Uterus (tissue), 4 donors: ENCODE data around the gene LRRC25. TPM values are rescaled to one million over a fixed set of nuclear protein-coding genes. Genes with fewer than 3 reads are reported as not detected.
A peak's percentile ranks its signal among the peaks of the same experiment; 100 is the strongest.

Experiments used
- DNase-seq, 2 donors: peaks; one replicate each; pipeline ENCODE4 v3.0.0-alpha.2; 2019 to 2020
- H3K27ac ChIP-seq, 2 donors: fragments of 200-600 bp; sonication (generic); 1 replicate in 1 of 2; 2 replicates in 1 of 2; pipeline ENCODE4 v1.5.1; 2016 to 2018
- H3K27me3 ChIP-seq, 2 donors: fragments of 200-600 bp; sonication (generic); one replicate each; pipeline ENCODE4 v1.5.1; 2018 to 2019; ENCODE audit warnings: control low read depth in 1 of 2
- H3K36me3 ChIP-seq, 2 donors: fragments of 200-600 bp; sonication (generic); one replicate each; pipeline ENCODE4 v1.5.1; 2019; ENCODE audit warnings: control low read depth in 1 of 2
- H3K4me1 ChIP-seq, 2 donors: fragments of 200-600 bp; sonication (generic); one replicate each; pipeline ENCODE4 v1.5.1; 2018 to 2019; ENCODE audit warnings: control low read depth in 1 of 2
- H3K4me3 ChIP-seq, 2 donors: fragments of 200-600 bp; sonication (generic); 1 replicate in 1 of 2; 2 replicates in 1 of 2; pipeline ENCODE4 v1.5.1; 2018 to 2019; ENCODE audit warnings: mild to moderate bottlenecking in 1 of 2
- H3K9me3 ChIP-seq, 2 donors: fragments of 200-600 bp; sonication (generic); one replicate each; pipeline ENCODE4 v1.5.1; 2019; ENCODE audit warnings: control low read depth in 1 of 2
- POLR2A ChIP-seq, 2 donors: fragments of 450-650 bp; IDR thresholded peaks; one replicate each; pipeline ENCODE4 v1.6.1; 2016; ENCODE audit warnings: antibody characterized with exemption in 2 of 2, mild to moderate bottlenecking in 1 of 2, moderate library complexity in 1 of 2
- intact Hi-C: fragments of 100-400 bp; cut with DNase I; formaldehyde crosslinking; loops from one replicate; pipeline ENCODE4 v1.15.1; 2023; ENCODE audit warnings: low total_unique reads
- total RNA-seq, 4 donors: library from RNA; depleted of rRNA in 3 of 4; stranded (reverse); fragments of >200 nt in 3 of 4; gene quantifications; one replicate each; pipeline versions ENCODE4 v1.1.0 to v1.2.4, GENCODE V29; 2014 to 2023
- TF ChIP-seq, protein P1 (sequence below), 4 experiments: fragments of 200-600 bp in 2 of 4; fragments of 450-650 bp in 2 of 4; sonication (generic) in 2 of 4; IDR thresholded peaks; one replicate each; pipeline ENCODE4 v1.5.1; 2016 to 2019; ENCODE audit warnings: antibody characterized with exemption in 4 of 4, mild to moderate bottlenecking in 2 of 4, moderate library complexity in 1 of 4
- donor health status: DM: yes; HTN: yes; CAD: no.

The LRRC25 gene
- total RNA-seq, 4 donors from 2014 or later, result 0.51 to 2.3 (median 1.9) TPM; not detected in 1

DNA sequence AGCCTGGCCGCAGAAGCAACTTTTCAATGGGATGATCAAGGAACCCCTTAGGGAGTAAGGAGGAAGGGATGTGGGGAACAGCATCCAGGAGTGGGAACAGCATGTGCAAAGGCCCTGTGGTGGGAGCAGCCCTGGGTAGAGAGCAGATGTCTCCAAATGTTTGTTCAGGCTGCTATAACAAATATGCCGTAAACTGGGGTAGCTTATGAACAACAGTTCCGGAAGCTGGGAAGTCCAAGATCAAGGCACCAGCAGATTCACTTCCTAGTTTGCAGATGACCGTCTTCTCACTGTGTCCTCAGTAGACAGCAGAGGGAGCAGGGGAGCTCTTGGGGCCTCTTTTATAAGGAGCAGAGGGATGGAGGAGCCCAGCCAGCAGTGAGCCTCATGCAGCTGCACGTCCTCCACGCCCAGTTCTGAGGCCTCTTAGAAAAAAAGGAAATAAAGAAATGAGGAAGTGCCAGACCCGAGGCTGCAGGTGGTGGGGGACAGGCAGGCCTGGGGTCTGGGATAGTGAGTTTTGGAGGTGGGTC lies 4.2 kb upstream of the LRRC25 start:
- Histone ChIP-seq H3K4me3 (no peak overlapping the region), H3K36me3 (no peaks in the 10 kb centered on the region), H3K9me3 (no peaks in the 10 kb centered on the region), H3K4me1 (no peaks in the 10 kb centered on the region), H3K27me3 (peaks cover 6% of the 10 kb centered on the region in 2 donors), H3K27ac (no peak overlapping the region)
- no peak for DNase-seq
- TF ChIP-seq, protein P1, sequence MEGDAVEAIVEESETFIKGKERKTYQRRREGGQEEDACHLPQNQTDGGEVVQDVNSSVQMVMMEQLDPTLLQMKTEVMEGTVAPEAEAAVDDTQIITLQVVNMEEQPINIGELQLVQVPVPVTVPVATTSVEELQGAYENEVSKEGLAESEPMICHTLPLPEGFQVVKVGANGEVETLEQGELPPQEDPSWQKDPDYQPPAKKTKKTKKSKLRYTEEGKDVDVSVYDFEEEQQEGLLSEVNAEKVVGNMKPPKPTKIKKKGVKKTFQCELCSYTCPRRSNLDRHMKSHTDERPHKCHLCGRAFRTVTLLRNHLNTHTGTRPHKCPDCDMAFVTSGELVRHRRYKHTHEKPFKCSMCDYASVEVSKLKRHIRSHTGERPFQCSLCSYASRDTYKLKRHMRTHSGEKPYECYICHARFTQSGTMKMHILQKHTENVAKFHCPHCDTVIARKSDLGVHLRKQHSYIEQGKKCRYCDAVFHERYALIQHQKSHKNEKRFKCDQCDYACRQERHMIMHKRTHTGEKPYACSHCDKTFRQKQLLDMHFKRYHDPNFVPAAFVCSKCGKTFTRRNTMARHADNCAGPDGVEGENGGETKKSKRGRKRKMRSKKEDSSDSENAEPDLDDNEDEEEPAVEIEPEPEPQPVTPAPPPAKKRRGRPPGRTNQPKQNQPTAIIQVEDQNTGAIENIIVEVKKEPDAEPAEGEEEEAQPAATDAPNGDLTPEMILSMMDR (IDR thresholded peaks at IDR 0.05), result peak in 2 of 4 experiments; percentile 18 to 24
- TF ChIP-seq POLR2A (IDR thresholded peaks at IDR 0.05), result no peak
- intact Hi-C loops, result no loop called here

DNA sequence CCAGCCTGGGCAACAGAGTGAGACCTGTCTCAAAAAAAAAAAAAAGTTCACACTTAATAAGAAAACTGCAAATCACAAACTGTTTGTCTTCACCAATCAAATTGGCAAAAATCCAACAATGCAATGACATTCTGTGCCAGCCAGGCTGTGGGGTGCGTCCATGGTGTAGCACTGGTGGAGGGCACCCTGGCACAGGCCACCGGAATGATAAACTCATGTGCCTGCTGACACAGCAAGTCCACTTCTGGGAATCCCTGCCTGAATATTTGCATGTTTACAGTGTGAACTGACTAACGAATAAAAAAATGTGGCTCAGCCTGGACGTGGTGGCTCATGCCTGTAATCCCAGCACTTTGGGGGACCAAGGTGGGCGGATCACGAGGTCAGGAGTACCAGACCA lies 1.6 kb upstream of the LRRC25 start:
- peaks cover 6% of the 10 kb centered on the region in 2 donors for H3K27me3 ChIP-seq
- H3K36me3 ChIP-seq, result no peaks in the 10 kb centered on the region
- intact Hi-C loops, result no loop called here
- H3K9me3 ChIP-seq, result no peaks in the 10 kb centered on the region
- no peak overlapping the region for H3K27ac ChIP-seq
- H3K4me1 ChIP-seq, result no peaks in the 10 kb centered on the region
- no peak for DNase-seq
- TF ChIP-seq, protein P1 (IDR thresholded peaks at IDR 0.05), result no peak
- no peak for TF ChIP-seq POLR2A (IDR thresholded peaks at IDR 0.05)
- H3K4me3 ChIP-seq, result no peak overlapping the region

DNA sequence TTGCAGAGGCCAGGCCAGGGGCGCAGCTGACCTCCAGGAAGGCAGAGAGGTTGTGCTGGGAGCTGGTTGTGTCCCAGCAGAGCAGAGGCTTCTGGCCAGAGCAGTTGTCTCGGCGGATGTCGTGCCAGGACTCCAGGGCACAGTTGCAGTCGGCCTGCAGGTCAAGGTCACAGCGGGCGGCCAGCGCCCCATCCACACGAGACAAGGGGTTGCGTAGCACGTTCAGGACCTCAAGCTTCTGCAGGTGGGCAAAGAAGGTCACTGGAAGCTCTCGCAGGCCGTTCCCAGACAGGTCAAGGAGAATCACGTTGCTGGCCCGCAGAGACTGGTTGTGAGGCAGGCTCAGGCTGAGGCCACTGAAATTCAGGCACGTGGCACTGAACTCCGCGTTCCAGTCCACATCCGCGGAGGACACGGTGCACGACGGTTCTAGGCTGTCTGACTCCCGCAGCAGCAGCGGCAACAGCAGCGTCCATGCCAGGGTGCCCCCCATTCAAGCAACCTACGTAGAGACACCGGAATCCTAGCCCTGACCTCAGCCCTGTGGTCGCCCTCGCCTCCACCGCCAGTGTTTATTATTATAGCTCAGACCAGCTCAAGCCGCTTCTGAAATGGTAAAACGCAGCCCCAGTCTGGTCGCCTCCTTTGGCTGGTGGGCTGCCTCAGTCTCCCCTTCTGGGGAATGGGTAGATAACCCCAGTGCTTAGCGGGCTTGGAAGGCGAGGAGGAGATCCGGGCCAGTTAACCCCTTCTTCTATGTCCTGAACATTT lies 766 bp downstream of the LRRC25 start:
- H3K9me3 ChIP-seq, result no peaks in the 10 kb centered on the region
- intact Hi-C loops, result no loop called here
- TF ChIP-seq, protein P1 (IDR thresholded peaks at IDR 0.05), result no peak
- no peak for TF ChIP-seq POLR2A (IDR thresholded peaks at IDR 0.05)
- H3K27ac ChIP-seq, result no peak overlapping the region
- H3K4me3 ChIP-seq, result no peak overlapping the region
- no peaks in the 10 kb centered on the region for H3K36me3 ChIP-seq
- DNase-seq, result no peak
- H3K4me1 ChIP-seq, result no peaks in the 10 kb centered on the region
- peaks cover 6% of the 10 kb centered on the region in 2 donors for H3K27me3 ChIP-seq

DNA sequence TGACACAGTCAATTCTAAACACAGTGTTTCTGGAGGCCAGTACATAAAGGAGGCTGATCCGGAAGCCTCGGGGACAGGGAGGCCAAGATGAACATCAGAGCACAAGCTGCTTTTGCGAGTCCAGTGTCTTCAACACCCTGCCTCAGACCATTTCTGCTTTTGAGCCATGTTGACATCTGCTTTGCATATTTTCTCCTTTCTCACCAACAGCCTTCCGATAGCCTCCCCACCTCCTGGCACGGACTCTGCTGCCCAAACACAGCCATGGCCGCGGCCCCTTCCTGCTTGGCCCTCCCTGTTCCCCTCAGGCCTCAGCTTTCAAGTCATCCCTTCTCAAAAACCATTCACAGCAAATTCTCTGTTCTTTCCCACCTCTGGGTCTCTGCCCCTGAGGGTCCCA lies 3.6 kb downstream of the LRRC25 start:
- TF ChIP-seq POLR2A (IDR thresholded peaks at IDR 0.05), result no peak
- Histone ChIP-seq H3K4me1 (no peaks in the 10 kb centered on the region), H3K36me3 (no peaks in the 10 kb centered on the region), H3K27ac (no peak overlapping the region), H3K27me3 (peaks cover 6% of the 10 kb centered on the region in 2 donors), H3K9me3 (no peaks in the 10 kb centered on the region), H3K4me3 (no peak overlapping the region)
- no peak for DNase-seq
- intact Hi-C loops, result no loop called here

DNA sequence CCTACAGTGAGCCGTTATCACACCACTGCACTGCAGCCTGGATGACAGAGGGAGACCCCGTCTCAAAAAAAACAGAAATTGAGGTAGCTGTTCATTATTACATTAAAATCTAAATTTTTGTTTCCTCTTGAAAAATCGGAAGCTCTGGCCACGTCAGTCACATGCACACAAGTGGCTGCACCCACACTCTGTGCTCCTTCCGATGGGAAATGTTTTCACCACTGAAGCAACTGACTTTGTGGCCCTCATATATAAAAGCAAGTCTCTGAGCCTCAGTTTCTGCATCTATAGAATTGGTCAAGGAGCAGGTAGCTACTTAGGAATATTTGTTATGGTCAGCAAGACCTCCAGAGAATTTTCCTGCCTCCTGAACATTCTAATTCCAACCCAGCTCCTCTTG lies 4.5 kb downstream of the LRRC25 start:
- no peak for DNase-seq
- H3K9me3 ChIP-seq, result no peaks in the 10 kb centered on the region

More for the DNA sequence above, 4.5 kb downstream of the LRRC25 start:
- TF ChIP-seq, protein P1 (IDR thresholded peaks at IDR 0.05), result no peak
- no peak for TF ChIP-seq POLR2A (IDR thresholded peaks at IDR 0.05)
- H3K4me3 ChIP-seq, result no peak overlapping the region
- H3K27me3 ChIP-seq, result peaks cover 6% of the 10 kb centered on the region in 2 donors
- no peaks in the 10 kb centered on the region for H3K36me3 ChIP-seq
- H3K27ac ChIP-seq, result no peak overlapping the region
- peaks cover 0 to 8% of the 10 kb centered on the region in 2 donors for H3K4me1 ChIP-seq
- intact Hi-C loops, result no loop called here
